ENCODE results near the gene TTC7B. TPM values are rescaled to one million over a fixed set of nuclear protein-coding genes. Genes with fewer than 3 reads are reported as not detected.
A peak's percentile ranks its signal among the peaks of the same experiment; 100 is the strongest.

Gene TTC7B
- total and polyA plus RNA-seq, 10 of the 15 experiments (the other 5 are each of a cell fraction or from before 2014, with no cell fraction given): under 0.01 to 1.1 (median 0.26) TPM; not detected in 2

DNA sequence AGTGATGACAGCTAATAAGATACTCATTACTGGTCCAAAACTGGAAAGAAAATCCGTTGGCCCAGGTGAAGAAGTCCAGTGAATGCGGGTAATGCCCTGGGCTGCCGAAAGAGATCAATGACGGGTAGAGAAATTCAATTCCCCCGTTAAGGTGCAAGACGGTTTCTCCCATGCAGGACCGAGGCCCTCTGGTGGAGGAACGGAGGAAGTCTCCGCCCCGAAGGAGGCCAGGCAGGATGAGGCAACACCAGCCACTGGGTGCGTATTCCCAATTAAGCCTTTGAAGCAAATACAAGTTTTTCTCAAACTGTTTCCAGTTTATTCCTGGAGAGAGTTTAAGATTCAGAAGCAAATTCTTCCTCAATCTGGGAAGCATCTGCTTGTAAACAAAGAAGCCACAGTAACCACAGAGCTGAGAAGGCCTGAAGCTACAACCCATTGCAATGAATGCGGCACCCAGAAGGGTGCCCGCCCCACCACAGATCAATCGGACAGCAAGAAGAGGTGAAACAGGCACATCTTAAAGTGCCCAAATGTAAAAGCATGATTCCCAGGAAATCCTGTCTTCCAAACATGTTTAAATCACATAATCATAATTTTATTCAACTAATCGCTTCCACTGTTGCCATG lies 118.5 kb downstream of the TTC7B start:
- ChIA-PET SMC1A (ENCODE audit: uncharacterized antibody, unreplicated experiment) (interaction anchor here (1.6 to 3.0 kb wide), 2 partner anchors 297 to 724 kb away, joined by 6 to 19 read pairs; no protein-coding TSS in a partner anchor), RAD21 (ENCODE audit: unreplicated experiment) (interaction anchor here (1.2 to 1.8 kb wide), 4 partner anchors 61 to 408 kb away, joined by 4 to 9 read pairs (median 6); no protein-coding TSS in a partner anchor), CTCF (interaction anchor here (0.7 to 4.0 kb wide), 27 partner anchors 10 to 725 kb away, joined by 3 to 49 read pairs (median 4); no protein-coding TSS in a partner anchor), POLR2A (no interaction called here)
- WGBS (ENCODE audit: insufficient coverage, insufficient replicate concordance, low lambda C conversion rate, missing lambda C conversion rate): 22% methylated on average over 15 of the region's 15 CpGs
- in situ Hi-C loops (cut with MboI): loop anchor here (5.0 to 10.0 kb wide), 2 partner anchors 295 to 393 kb away; no protein-coding TSS in a partner anchor
- Histone ChIP-seq H3K9ac (ENCODE audit: control insufficient read depth, insufficient read depth, low read length) (no peak overlapping the region), H2AFZ (ENCODE audit: control insufficient read depth, low read depth, low read length) (no peak overlapping the region), H3K27me3 (replicated peaks in 1 of 2; ENCODE audit: control insufficient read depth in 2 of 2, insufficient read depth in 2 of 2, low read length in 1 of 2) (no peaks in the 10 kb centered on the region), H3K27ac (ENCODE audit: control insufficient read depth, insufficient read depth) (no peak overlapping the region), H3K4me2 (ENCODE audit: control insufficient read depth, insufficient read depth) (no peak overlapping the region), H3K36me3 (ENCODE audit: control insufficient read depth in 2 of 2, insufficient read depth in 2 of 2, low read length in 1 of 2) (no peaks in the 10 kb centered on the region), H4K20me1 (ENCODE audit: control insufficient read depth, insufficient read depth) (no peaks in the 10 kb centered on the region), H3K4me1 (ENCODE audit: control insufficient read depth, insufficient read depth, low read length) (no peaks in the 10 kb centered on the region), H3K4me3 (no peak overlapping the region), H3K9me3 (replicated peaks; ENCODE audit: control insufficient read depth, insufficient read depth, low read length) (no peaks in the 10 kb centered on the region), H3K79me2 (ENCODE audit: control insufficient read depth, insufficient read depth, low read length) (no peaks in the 10 kb centered on the region)
- DNase-seq (ENCODE audit: low read depth, low spot score) (no peak), FAIRE-seq (peak; percentile 94), ATAC-seq (peak; percentile 99)
- peak; percentile 83 for TF ChIP-seq SMC3 (IDR thresholded peaks at IDR 0.05; ENCODE audit: borderline replicate concordance, low read length)
- no peak for TF ChIP-seq IRF4 (IDR thresholded peaks at IDR 0.05; ENCODE audit: low read depth, low read length)
- TF ChIP-seq ZZZ3 (IDR thresholded peaks at IDR 0.05; ENCODE audit: control insufficient read depth, insufficient read length, low read depth): no peak
- TF ChIP-seq RAD21 (IDR thresholded peaks at IDR 0.05; ENCODE audit: insufficient read depth, low read depth, low read length): peak; percentile 88
- TF ChIP-seq SMARCA5 (IDR thresholded peaks at IDR 0.05): no peak
- TF ChIP-seq, protein P1, sequence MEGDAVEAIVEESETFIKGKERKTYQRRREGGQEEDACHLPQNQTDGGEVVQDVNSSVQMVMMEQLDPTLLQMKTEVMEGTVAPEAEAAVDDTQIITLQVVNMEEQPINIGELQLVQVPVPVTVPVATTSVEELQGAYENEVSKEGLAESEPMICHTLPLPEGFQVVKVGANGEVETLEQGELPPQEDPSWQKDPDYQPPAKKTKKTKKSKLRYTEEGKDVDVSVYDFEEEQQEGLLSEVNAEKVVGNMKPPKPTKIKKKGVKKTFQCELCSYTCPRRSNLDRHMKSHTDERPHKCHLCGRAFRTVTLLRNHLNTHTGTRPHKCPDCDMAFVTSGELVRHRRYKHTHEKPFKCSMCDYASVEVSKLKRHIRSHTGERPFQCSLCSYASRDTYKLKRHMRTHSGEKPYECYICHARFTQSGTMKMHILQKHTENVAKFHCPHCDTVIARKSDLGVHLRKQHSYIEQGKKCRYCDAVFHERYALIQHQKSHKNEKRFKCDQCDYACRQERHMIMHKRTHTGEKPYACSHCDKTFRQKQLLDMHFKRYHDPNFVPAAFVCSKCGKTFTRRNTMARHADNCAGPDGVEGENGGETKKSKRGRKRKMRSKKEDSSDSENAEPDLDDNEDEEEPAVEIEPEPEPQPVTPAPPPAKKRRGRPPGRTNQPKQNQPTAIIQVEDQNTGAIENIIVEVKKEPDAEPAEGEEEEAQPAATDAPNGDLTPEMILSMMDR (IDR thresholded peaks at IDR 0.05 in 2 of 3, conservative IDR thresholded peaks at IDR 0.05 in 1 of 3; ENCODE audit: control insufficient read depth in 2 of 3, extremely low read depth in 1 of 3, insufficient read depth in 1 of 3, low read depth in 3 of 3, low read length in 3 of 3): peak; percentile 89 to 95 (median 91)
- 0 out of 2 replicates have a peak, but pooled peaks have one; percentile 33 for TF ChIP-seq YY1 (IDR thresholded peaks at IDR 0.05; ENCODE audit: low read depth, low read length)
- intact Hi-C loops (cut with micrococcal nuclease; ENCODE audit: unreplicated experiment): loop anchor here (1.0 to 5.0 kb wide), 3 partner anchors 298 to 409 kb away; no protein-coding TSS in a partner anchor
- BruUV-seq (replicated peaks): no TSS peak
